HEK293 (cell line): ENCODE results near the gene RLIM.

ENCODE experiments used
- CTCF ChIA-PET: fragments of 350-600 bp; formaldehyde crosslinking; extraction: SDS; loops from one replicate; lab custom pipeline; 2021; ENCODE audit warnings: antibody characterized with exemption; lab: Yijun Ruan, JAX
- POLR2A ChIA-PET: fragments of 300-600 bp; formaldehyde crosslinking; extraction: SDS; loops from one replicate; lab custom pipeline; 2020; ENCODE audit warnings: antibody characterized with exemption, inconsistent platforms; lab: Yijun Ruan, JAX
- H3K27ac ChIP-seq: fragments of 200-500 bp; sonication (Bioruptor generic); 2 replicates; pipeline ENCODE4 v1.5.1; 2014; ENCODE audit warnings: low read depth, low read length, control low read depth, inconsistent platforms; ENCODE audit errors: extremely low read depth
- H3K36me3 ChIP-seq, 2 experiments: fragments of 200-500 bp in 1 of 2; sonication (Bioruptor generic) in 1 of 2; 1 replicate in 1 of 2; 2 replicates in 1 of 2; pipeline ENCODE4 v1.5.1; 2014 to 2017; ENCODE audit warnings: inconsistent platforms in 2 of 2, low read length in 2 of 2; ENCODE audit not compliant: control insufficient read depth in 2 of 2, insufficient read depth in 1 of 2
- H3K4me1 ChIP-seq: fragments of 200-500 bp; sonication (Bioruptor generic); 2 replicates; pipeline ENCODE4 v1.5.1; 2014; ENCODE audit warnings: mild to moderate bottlenecking, low read length, inconsistent platforms; ENCODE audit not compliant: control insufficient read depth, insufficient read depth
- H3K4me3 ChIP-seq: 2 replicates; pipeline ENCODE4 v1.5.1; 2011; ENCODE audit warnings: low read depth, mild to moderate bottlenecking, control low read depth, low read length, moderate library complexity
- H3K9me3 ChIP-seq: fragments of 200-500 bp; sonication (Bioruptor generic); 2 replicates; pipeline ENCODE4 v1.5.1; 2014; ENCODE audit warnings: low read depth, low read length, inconsistent platforms; ENCODE audit not compliant: control insufficient read depth, insufficient read depth
- BCL11A ChIP-seq: fragments of 450-650 bp; formaldehyde crosslinking; IDR thresholded peaks from 2 replicates; pipeline ENCODE4 v1.5.1; 2016; ENCODE audit warnings: low read depth, missing biosample characterization, missing genetic modification characterization
- BCL11B ChIP-seq: fragments of 450-650 bp; formaldehyde crosslinking; IDR thresholded peaks from 2 replicates; pipeline ENCODE4 v1.5.1; 2016; ENCODE audit warnings: low read depth, missing biosample characterization, missing genetic modification characterization
- KLF10 ChIP-seq: fragments of 450-650 bp; IDR thresholded peaks from 2 replicates; pipeline ENCODE4 v1.5.1; 2018; ENCODE audit warnings: missing biosample characterization, mild to moderate bottlenecking, missing genetic modification characterization
- MZF1 ChIP-seq: fragments of 450-650 bp; formaldehyde crosslinking; IDR thresholded peaks from 2 replicates; pipeline ENCODE4 v1.5.1; 2017; ENCODE audit warnings: missing biosample characterization, missing genetic modification characterization, borderline replicate concordance
- SCRT1 ChIP-seq: fragments of 450-650 bp; formaldehyde crosslinking; IDR thresholded peaks from 2 replicates; pipeline ENCODE4 v1.5.1; 2016; ENCODE audit warnings: missing biosample characterization, missing genetic modification characterization, borderline replicate concordance
- SCRT2 ChIP-seq: fragments of 450-650 bp; formaldehyde crosslinking; IDR thresholded peaks from 2 replicates; pipeline ENCODE4 v1.5.1; 2016; ENCODE audit warnings: missing biosample characterization, missing genetic modification characterization
- TCF7L2 ChIP-seq: IDR thresholded peaks from 2 replicates; pipeline ENCODE4 v1.6.1; 2011; ENCODE audit warnings: low read depth, mild to moderate bottlenecking, inconsistent platforms, low read length, moderate library complexity, borderline replicate concordance
- ZNF140 ChIP-seq: fragments of 450-650 bp; formaldehyde crosslinking; IDR thresholded peaks from 2 replicates; pipeline ENCODE4 v1.5.1; 2016; ENCODE audit warnings: missing biosample characterization, missing genetic modification characterization
- ZNF146 ChIP-seq: fragments of 450-650 bp; formaldehyde crosslinking; IDR thresholded peaks from 2 replicates; pipeline ENCODE4 v1.5.1; 2016; ENCODE audit warnings: missing biosample characterization, missing genetic modification characterization
- ZNF157 ChIP-seq: fragments of 450-650 bp; formaldehyde crosslinking; IDR thresholded peaks from 2 replicates; pipeline ENCODE4 v1.5.1; 2016; ENCODE audit warnings: missing biosample characterization, missing genetic modification characterization
- ZNF19 ChIP-seq: fragments of 450-650 bp; formaldehyde crosslinking; IDR thresholded peaks from 2 replicates; pipeline ENCODE4; 2016; ENCODE audit warnings: missing biosample characterization, missing genetic modification characterization, low read depth
- ZNF202 ChIP-seq: fragments of 450-650 bp; formaldehyde crosslinking; IDR thresholded peaks from 2 replicates; pipeline ENCODE4 v1.5.1; 2016; ENCODE audit warnings: missing biosample characterization, missing genetic modification characterization, borderline replicate concordance
- ZNF23 ChIP-seq: fragments of 450-650 bp; formaldehyde crosslinking; IDR thresholded peaks from 2 replicates; pipeline ENCODE4 v1.5.1; 2016; ENCODE audit warnings: missing biosample characterization, missing genetic modification characterization, borderline replicate concordance
- ZNF274 ChIP-seq, 2 experiments: fragments of 200-500 bp in 1 of 2; fragments of 450-650 bp in 1 of 2; sonication (Bioruptor generic) in 1 of 2; formaldehyde crosslinking in 1 of 2; IDR thresholded peaks; 2 replicates each; pipeline versions ENCODE4 v1.5.1 to v1.6.1; 2014 to 2016; ENCODE audit warnings: borderline replicate concordance in 1 of 2, inconsistent platforms in 1 of 2, low read length in 1 of 2, missing biosample characterization in 1 of 2, missing genetic modification characterization in 1 of 2
- ZNF571 ChIP-seq: fragments of 450-650 bp; formaldehyde crosslinking; IDR thresholded peaks from 2 replicates; pipeline ENCODE4 v1.5.0; 2017; ENCODE audit warnings: missing biosample characterization, missing genetic modification characterization
- ZNF658 ChIP-seq: fragments of 450-650 bp; formaldehyde crosslinking; IDR thresholded peaks from 2 replicates; pipeline ENCODE4; 2016; ENCODE audit warnings: missing biosample characterization, missing genetic modification characterization
- ZNF76 ChIP-seq: fragments of 450-650 bp; formaldehyde crosslinking; IDR thresholded peaks from 2 replicates; pipeline ENCODE4; 2016; ENCODE audit warnings: low read depth, missing biosample characterization, missing genetic modification characterization, borderline replicate concordance
- TF ChIP-seq, protein P1 (sequence below): fragments of 450-650 bp; formaldehyde crosslinking; IDR thresholded peaks from 2 replicates; pipeline ENCODE4 v1.5.1; 2016; ENCODE audit warnings: missing biosample characterization, missing genetic modification characterization
- TF ChIP-seq, protein P2 (sequence below): fragments of 450-650 bp; formaldehyde crosslinking; IDR thresholded peaks from 2 replicates; pipeline ENCODE4 v1.5.1; 2017; ENCODE audit warnings: missing biosample characterization, missing genetic modification characterization
- TF ChIP-seq, protein P3 (sequence below): fragments of 450-650 bp; formaldehyde crosslinking; IDR thresholded peaks from 2 replicates; pipeline ENCODE4 v1.5.1; 2016; ENCODE audit warnings: missing biosample characterization, missing genetic modification characterization
- TF ChIP-seq, protein P4 (sequence below): fragments of 450-650 bp; formaldehyde crosslinking; IDR thresholded peaks from 2 replicates; pipeline ENCODE4 v1.5.1; 2016; ENCODE audit warnings: missing biosample characterization, missing genetic modification characterization
- TF ChIP-seq, protein P5 (sequence below): fragments of 450-650 bp; formaldehyde crosslinking; IDR thresholded peaks from 2 replicates; pipeline ENCODE4 v1.5.1; 2016; ENCODE audit warnings: missing biosample characterization, missing genetic modification characterization, borderline replicate concordance

Gene RLIM

DNA sequence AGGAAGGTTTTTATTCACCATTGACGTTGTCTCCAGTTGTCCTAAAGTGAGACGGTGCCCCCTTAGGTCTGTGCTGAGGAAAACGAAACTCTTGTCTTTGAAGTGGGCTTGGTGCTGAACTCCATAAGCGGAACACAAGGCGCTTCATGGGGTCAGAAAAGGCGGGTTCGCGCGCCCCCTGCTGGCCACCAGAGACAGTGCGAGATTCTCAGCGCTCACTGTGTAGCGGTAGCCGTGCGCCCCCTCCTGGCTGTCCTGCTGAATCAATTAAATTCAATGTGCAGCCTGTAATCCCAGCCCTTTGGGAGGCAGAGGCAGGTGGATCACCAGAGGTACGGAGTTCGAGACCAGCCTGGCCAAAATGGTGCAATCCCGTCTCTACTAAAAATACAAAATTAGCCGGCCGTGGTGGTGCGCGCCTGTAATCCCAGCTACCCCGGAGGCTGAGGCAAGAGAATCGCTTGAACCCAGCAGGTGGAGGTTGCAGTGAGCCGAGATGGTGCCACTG, 64.1 kb downstream of the RLIM start (continued):
- TF ChIP-seq, protein P1, sequence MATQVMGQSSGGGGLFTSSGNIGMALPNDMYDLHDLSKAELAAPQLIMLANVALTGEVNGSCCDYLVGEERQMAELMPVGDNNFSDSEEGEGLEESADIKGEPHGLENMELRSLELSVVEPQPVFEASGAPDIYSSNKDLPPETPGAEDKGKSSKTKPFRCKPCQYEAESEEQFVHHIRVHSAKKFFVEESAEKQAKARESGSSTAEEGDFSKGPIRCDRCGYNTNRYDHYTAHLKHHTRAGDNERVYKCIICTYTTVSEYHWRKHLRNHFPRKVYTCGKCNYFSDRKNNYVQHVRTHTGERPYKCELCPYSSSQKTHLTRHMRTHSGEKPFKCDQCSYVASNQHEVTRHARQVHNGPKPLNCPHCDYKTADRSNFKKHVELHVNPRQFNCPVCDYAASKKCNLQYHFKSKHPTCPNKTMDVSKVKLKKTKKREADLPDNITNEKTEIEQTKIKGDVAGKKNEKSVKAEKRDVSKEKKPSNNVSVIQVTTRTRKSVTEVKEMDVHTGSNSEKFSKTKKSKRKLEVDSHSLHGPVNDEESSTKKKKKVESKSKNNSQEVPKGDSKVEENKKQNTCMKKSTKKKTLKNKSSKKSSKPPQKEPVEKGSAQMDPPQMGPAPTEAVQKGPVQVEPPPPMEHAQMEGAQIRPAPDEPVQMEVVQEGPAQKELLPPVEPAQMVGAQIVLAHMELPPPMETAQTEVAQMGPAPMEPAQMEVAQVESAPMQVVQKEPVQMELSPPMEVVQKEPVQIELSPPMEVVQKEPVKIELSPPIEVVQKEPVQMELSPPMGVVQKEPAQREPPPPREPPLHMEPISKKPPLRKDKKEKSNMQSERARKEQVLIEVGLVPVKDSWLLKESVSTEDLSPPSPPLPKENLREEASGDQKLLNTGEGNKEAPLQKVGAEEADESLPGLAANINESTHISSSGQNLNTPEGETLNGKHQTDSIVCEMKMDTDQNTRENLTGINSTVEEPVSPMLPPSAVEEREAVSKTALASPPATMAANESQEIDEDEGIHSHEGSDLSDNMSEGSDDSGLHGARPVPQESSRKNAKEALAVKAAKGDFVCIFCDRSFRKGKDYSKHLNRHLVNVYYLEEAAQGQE (tag by site-specific recombination) = 0 out of 2 replicates have a peak, but pooled peaks have one; percentile 47
- TF ChIP-seq, all 188 proteins: peak for 31

DNA sequence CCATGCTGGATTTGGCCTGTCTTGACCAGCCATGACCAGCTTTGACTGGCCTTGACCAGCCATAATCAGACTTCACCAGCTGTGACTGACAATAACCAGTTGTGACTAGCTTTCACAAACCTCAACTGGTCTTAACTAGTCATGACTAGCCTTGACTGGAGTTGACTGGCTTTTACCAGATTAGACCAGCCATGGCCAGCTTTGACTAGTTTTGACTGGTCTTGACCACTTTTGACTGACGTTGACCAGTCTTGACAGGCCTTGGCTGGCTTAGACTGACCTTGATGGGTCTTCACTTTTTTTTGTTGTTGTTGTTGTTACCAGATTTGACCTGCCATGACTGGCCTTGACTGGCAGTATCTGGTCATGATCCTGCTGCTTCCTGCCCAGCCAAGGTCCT, 67.4 kb downstream of the RLIM start:
- CTCF ChIA-PET = interaction anchor here (1.4 to 1.5 kb wide), 2 partner anchors 54 to 164 kb away, joined by 5 read pairs; no protein-coding TSS in a partner anchor
- H3K27ac ChIP-seq = no peak overlapping the region
- POLR2A ChIA-PET = no interaction called here
- H3K4me3 ChIP-seq = no peak overlapping the region
- H3K9me3 ChIP-seq = no peaks in the 10 kb centered on the region
- H3K4me1 ChIP-seq = no peaks in the 10 kb centered on the region
- TF ChIP-seq, protein P2, sequence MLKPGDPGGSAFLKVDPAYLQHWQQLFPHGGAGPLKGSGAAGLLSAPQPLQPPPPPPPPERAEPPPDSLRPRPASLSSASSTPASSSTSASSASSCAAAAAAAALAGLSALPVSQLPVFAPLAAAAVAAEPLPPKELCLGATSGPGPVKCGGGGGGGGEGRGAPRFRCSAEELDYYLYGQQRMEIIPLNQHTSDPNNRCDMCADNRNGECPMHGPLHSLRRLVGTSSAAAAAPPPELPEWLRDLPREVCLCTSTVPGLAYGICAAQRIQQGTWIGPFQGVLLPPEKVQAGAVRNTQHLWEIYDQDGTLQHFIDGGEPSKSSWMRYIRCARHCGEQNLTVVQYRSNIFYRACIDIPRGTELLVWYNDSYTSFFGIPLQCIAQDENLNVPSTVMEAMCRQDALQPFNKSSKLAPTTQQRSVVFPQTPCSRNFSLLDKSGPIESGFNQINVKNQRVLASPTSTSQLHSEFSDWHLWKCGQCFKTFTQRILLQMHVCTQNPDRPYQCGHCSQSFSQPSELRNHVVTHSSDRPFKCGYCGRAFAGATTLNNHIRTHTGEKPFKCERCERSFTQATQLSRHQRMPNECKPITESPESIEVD (tag by site-specific recombination) = no peak
- no peak for TF ChIP-seq ZNF76 (tag by site-specific recombination)
- TF ChIP-seq ZNF140 = no peak
- no peak for TF ChIP-seq ZNF658
- no peak for TF ChIP-seq TCF7L2
- TF ChIP-seq, protein P3, sequence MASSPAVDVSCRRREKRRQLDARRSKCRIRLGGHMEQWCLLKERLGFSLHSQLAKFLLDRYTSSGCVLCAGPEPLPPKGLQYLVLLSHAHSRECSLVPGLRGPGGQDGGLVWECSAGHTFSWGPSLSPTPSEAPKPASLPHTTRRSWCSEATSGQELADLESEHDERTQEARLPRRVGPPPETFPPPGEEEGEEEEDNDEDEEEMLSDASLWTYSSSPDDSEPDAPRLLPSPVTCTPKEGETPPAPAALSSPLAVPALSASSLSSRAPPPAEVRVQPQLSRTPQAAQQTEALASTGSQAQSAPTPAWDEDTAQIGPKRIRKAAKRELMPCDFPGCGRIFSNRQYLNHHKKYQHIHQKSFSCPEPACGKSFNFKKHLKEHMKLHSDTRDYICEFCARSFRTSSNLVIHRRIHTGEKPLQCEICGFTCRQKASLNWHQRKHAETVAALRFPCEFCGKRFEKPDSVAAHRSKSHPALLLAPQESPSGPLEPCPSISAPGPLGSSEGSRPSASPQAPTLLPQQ (tag by site-specific recombination) = no peak
- TF ChIP-seq KLF10 = no peak
- no peak for TF ChIP-seq ZNF146 (tag by site-specific recombination)
- no peaks in the 10 kb centered on the region for H3K36me3 ChIP-seq

DNA sequence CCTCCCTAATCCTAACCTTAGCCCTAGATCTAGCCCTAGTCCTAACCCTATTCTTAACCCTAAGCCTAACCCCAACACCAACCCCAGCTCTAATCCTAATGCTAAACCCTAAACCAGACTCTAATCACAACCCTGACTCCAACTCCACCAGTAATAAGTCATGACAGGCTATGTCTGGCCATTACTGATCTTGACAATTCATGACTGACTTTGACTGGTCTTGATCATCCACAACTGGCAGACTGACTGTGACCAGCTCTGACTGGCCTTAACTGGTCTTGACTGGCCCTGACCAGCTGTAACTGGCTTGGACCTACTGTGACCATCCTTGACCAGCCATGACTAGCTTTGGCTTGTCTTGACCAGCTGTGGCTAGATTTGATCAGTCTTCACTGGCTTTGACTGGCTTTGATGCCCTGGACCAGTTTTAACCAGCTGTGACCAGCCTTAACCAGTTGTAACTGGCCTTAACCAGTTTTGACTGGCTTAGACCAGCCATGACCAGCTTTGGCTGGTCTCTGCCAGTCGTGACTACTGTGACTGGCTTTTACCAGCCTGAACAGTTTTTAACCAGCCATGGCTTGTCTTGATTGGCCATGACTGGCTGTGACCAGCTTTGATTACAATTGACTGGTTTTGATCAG, 68.4 kb downstream of the RLIM start:
- TF ChIP-seq BCL11A (tag by site-specific recombination) (no peak), SCRT1 (tag by site-specific recombination) (no peak), ZNF274 (IDR thresholded peaks at IDR 0.05; ENCODE audit: low read length) (no peak), ZNF274 (tag by site-specific recombination; IDR thresholded peaks at IDR 0.05; ENCODE audit: borderline replicate concordance) (no peak), TCF7L2 (no peak), SCRT2 (tag by site-specific recombination) (no peak), ZNF571 (no peak), ZNF202 (tag by site-specific recombination) (no peak), BCL11B (tag by site-specific recombination) (no peak), ZNF23 (no peak), ZNF19 (tag by site-specific recombination) (no peak), ZNF157 (tag by site-specific recombination) (no peak), MZF1 (tag by site-specific recombination) (no peak)
- TF ChIP-seq, protein P4, sequence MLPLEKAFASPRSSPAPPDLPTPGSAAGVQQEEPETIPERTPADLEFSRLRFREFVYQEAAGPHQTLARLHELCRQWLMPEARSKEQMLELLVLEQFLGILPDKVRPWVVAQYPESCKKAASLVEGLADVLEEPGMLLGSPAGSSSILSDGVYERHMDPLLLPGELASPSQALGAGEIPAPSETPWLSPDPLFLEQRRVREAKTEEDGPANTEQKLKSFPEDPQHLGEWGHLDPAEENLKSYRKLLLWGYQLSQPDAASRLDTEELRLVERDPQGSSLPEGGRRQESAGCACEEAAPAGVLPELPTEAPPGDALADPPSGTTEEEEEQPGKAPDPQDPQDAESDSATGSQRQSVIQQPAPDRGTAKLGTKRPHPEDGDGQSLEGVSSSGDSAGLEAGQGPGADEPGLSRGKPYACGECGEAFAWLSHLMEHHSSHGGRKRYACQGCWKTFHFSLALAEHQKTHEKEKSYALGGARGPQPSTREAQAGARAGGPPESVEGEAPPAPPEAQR = no peak
- TF ChIP-seq, protein P5, sequence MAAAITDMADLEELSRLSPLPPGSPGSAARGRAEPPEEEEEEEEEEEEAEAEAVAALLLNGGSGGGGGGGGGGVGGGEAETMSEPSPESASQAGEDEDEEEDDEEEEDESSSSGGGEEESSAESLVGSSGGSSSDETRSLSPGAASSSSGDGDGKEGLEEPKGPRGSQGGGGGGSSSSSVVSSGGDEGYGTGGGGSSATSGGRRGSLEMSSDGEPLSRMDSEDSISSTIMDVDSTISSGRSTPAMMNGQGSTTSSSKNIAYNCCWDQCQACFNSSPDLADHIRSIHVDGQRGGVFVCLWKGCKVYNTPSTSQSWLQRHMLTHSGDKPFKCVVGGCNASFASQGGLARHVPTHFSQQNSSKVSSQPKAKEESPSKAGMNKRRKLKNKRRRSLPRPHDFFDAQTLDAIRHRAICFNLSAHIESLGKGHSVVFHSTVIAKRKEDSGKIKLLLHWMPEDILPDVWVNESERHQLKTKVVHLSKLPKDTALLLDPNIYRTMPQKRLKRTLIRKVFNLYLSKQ (tag by site-specific recombination) = no peak
- CTCF ChIA-PET = interaction anchor here (0.8 to 1.5 kb wide), 3 partner anchors 10 to 163 kb away, joined by 3 to 5 read pairs (median 3); no protein-coding TSS in a partner anchor
- no peaks in the 10 kb centered on the region for H3K36me3 ChIP-seq

More for the DNA sequence above, 68.4 kb downstream of the RLIM start:
- Histone ChIP-seq H3K27ac (no peak overlapping the region), H3K9me3 (no peaks in the 10 kb centered on the region), H3K4me3 (no peak overlapping the region), H3K4me1 (no peaks in the 10 kb centered on the region)
- POLR2A ChIA-PET = interaction anchor here (0.5 kb wide), 1 partner anchor 168 kb away, joined by 3 read pairs; no protein-coding TSS in a partner anchor
